Measurements from ENCODE around the gene TRAPPC11. TPM values are rescaled to one million over a fixed set of nuclear protein-coding genes. Genes with fewer than 3 reads are reported as not detected.

Gene TRAPPC11
- total RNA-seq, 1 experiment from 2014 or later: 32.2 TPM

- Histone ChIP-seq H2AK5ac (ENCODE audit: insufficient read length, low read length) (no peak overlapping the region), H4K5ac (ENCODE audit: insufficient read length, low read depth, low read length) (no peak overlapping the region), H3K79me1 (ENCODE audit: insufficient read depth, low read depth, low read length, poor library complexity, severe bottlenecking) (no peaks in the 10 kb centered on the region), H3K4ac (ENCODE audit: low read depth, low read length) (no peak overlapping the region), H2BK12ac (ENCODE audit: insufficient read length, low read depth, low read length) (no peak overlapping the region), H2BK5ac (ENCODE audit: insufficient read length, low read length) (no peak overlapping the region), H4K8ac (replicated peaks; ENCODE audit: insufficient read length, low read depth, low read length) (no peak overlapping the region), H3K18ac (ENCODE audit: insufficient read length, low read depth, low read length) (no peak overlapping the region), H4K91ac (ENCODE audit: insufficient read length, low read depth, low read length) (no peak overlapping the region), H3K9me3 (ENCODE audit: control insufficient read depth, low read depth, low read length) (no peaks in the 10 kb centered on the region), H3K9ac (ENCODE audit: extremely low read depth, insufficient read length, low read length) (no peak overlapping the region), H3T11ph (ENCODE audit: low read length) (no peak overlapping the region), H2BK15ac (ENCODE audit: low read depth, low read length) (no peak overlapping the region), H3K4me1 (ENCODE audit: insufficient read depth, low read length) (no peaks in the 10 kb centered on the region), H3K4me2 (ENCODE audit: insufficient read depth, insufficient read length, low read length) (no peak overlapping the region), H2AFZ (ENCODE audit: low read length) (no peak overlapping the region), H2BK20ac (ENCODE audit: low read depth, low read length, poor library complexity, severe bottlenecking) (no peak overlapping the region), H3K23ac (ENCODE audit: insufficient read length, low read depth, low read length) (no peak overlapping the region), H3K27ac (ENCODE audit: insufficient read length, low read depth, low read length) (no peak overlapping the region), H3K56ac (ENCODE audit: insufficient read length, low read depth, low read length) (no peak overlapping the region), H3K14ac (ENCODE audit: insufficient read depth, low read length) (no peak overlapping the region), H3K27me3 (ENCODE audit: insufficient read depth, low read length) (no peaks in the 10 kb centered on the region), H4K20me1 (ENCODE audit: control insufficient read depth, insufficient read depth, insufficient read length) (no peaks in the 10 kb centered on the region), H3K79me2 (ENCODE audit: insufficient read depth, low read length) (no peaks in the 10 kb centered on the region), H2BK120ac (ENCODE audit: low read depth, low read length, poor library complexity, severe bottlenecking) (no peak overlapping the region), H3K23me2 (ENCODE audit: insufficient read length, low read depth, low read length, poor library complexity, severe bottlenecking) (no peaks in the 10 kb centered on the region)
- Mint-ChIP-seq H3K4me3 (no peak overlapping the region), H3K4me1 (no peaks in the 10 kb centered on the region), H3K27me3 (ENCODE audit: low read depth) (peaks cover 1% of the 10 kb centered on the region; the same call in 1 of the 2 replicates), H3K36me3 (ENCODE audit: insufficient read depth in 1 of 3, low read depth in 3 of 3) (no peaks in the 10 kb centered on the region), H3K9me3 (no peaks in the 10 kb centered on the region), H3K27ac (no peak overlapping the region)
- WGBS (ENCODE audit: extremely low coverage, insufficient read length, low lambda C conversion rate): no CpG with 5 or more reads among the region's 12 CpGs
- no peak for TF ChIP-seq CTCF (conservative IDR thresholded peaks at IDR 0.05)
- no peak for DNase-seq
These were observed 31.0 kb upstream of the TRAPPC11 start for GRCh38 chr4:183627979-183628588.

Measured in H9 (cell line).